ENCODE results near the gene HS3ST3B1. TPM values are rescaled to one million over a fixed set of nuclear protein-coding genes. Genes with fewer than 3 reads are reported as not detected.

The HS3ST3B1 gene
- total and polyA plus RNA-seq, 7 donors = 0.23 to 1.6 (median 0.64) TPM

- Histone ChIP-seq H3K4me1 (no peaks in the 10 kb centered on the region), H3K27ac (no peak overlapping the region), H3K36me3 (ENCODE audit: insufficient read depth in 1 of 2, low read depth in 1 of 2) (no peaks in the 10 kb centered on the region), H3K4me3 (no peak overlapping the region), H3K27me3 (ENCODE audit: insufficient read depth in 3 of 3, low read length in 2 of 3) (peaks cover 0 to 3% (median 0%) of the 10 kb centered on the region in 3 donors), H3K9me3 (no peaks in the 10 kb centered on the region)
- no peak for TF ChIP-seq CTCF (IDR thresholded peaks at IDR 0.05)
- DNase-seq = no peak
- intact Hi-C loops (cut with DNase I) = no loop called here
- ATAC-seq = no peak
- 41 to 45% (median 43%) methylated on average over 3 of the region's 3 CpGs for WGBS, 3 donors
These were observed 22.7 kb downstream of the HS3ST3B1 start for GRCh38 chr17:14323522-14323981.

GRCh38 chr17:14325618-14326167 lies 24.8 kb downstream of the HS3ST3B1 start:
- H3K9me3 ChIP-seq = no peaks in the 10 kb centered on the region
- H3K4me1 ChIP-seq = no peaks in the 10 kb centered on the region
- no peak for DNase-seq
- TF ChIP-seq CTCF (IDR thresholded peaks at IDR 0.05) = no peak
- no peaks in the 10 kb centered on the region for H3K36me3 ChIP-seq (ENCODE audit: insufficient read depth in 1 of 2, low read depth in 1 of 2)
- 85 to 88% (median 85%) methylated on average over 9 of the region's 9 CpGs for WGBS, 3 donors
- no peak overlapping the region for H3K27ac ChIP-seq
- no peaks in the 10 kb centered on the region for H3K27me3 ChIP-seq (ENCODE audit: insufficient read depth in 3 of 3, low read length in 2 of 3)
- no peak for ATAC-seq
- H3K4me3 ChIP-seq = no peak overlapping the region
- intact Hi-C loops (cut with DNase I) = no loop called here

GRCh38 chr17:14329900-14330491 lies 29.1 kb downstream of the HS3ST3B1 start:
- Histone ChIP-seq H3K9me3 (no peaks in the 10 kb centered on the region), H3K36me3 (ENCODE audit: insufficient read depth in 1 of 2, low read depth in 1 of 2) (no peaks in the 10 kb centered on the region), H3K27ac (no peak overlapping the region), H3K27me3 (ENCODE audit: insufficient read depth in 3 of 3, low read length in 2 of 3) (no peaks in the 10 kb centered on the region), H3K4me1 (no peaks in the 10 kb centered on the region), H3K4me3 (no peak overlapping the region)
- TF ChIP-seq CTCF (IDR thresholded peaks at IDR 0.05) = no peak
- DNase-seq (no peak), ATAC-seq (no peak)
- intact Hi-C loops (cut with DNase I) = no loop called here
- WGBS, 3 donors = 64 to 73% (median 69%) methylated on average over 5 of the region's 5 CpGs

- TF ChIP-seq CTCF (IDR thresholded peaks at IDR 0.05) = no peak
- H3K4me3 ChIP-seq = no peak overlapping the region
- no peaks in the 10 kb centered on the region for H3K27me3 ChIP-seq (ENCODE audit: insufficient read depth in 3 of 3, low read length in 2 of 3)
- 22 to 30% (median 29%) methylated on average over 8 of the region's 8 CpGs for WGBS, 3 donors
- no peak overlapping the region for H3K27ac ChIP-seq
- no peaks in the 10 kb centered on the region for H3K4me1 ChIP-seq
- no peaks in the 10 kb centered on the region for H3K36me3 ChIP-seq (ENCODE audit: insufficient read depth in 1 of 2, low read depth in 1 of 2)
- H3K9me3 ChIP-seq = no peaks in the 10 kb centered on the region
- ATAC-seq = no peak
- no peak for DNase-seq
- intact Hi-C loops (cut with DNase I) = no loop called here
These were observed 29.6 kb downstream of the HS3ST3B1 start for GRCh38 chr17:14330492-14330962.
